NB4 (cell line): ENCODE measurements around the gene C12orf42.
"Not testable (repeated sequence)": the region's sequence is repeated elsewhere in the genome, so short reads cannot be mapped to it uniquely, and the experiment has no call there.

ENCODE experiments used
- DNase-seq: peaks from one replicate; pipeline ENCODE4 v3.0.0; 2010; ENCODE audit warnings: low read depth
- H3K4me3 ChIP-seq: one replicate; pipeline ENCODE4 v1.5.1; 2011; ENCODE audit warnings: mild to moderate bottlenecking, low read depth, low read length, moderate library complexity
- MYC ChIP-seq: IDR thresholded peaks from 2 replicates; pipeline ENCODE4 v1.6.1; 2011; ENCODE audit warnings: low read depth, low read length
- POLR2A ChIP-seq: IDR thresholded peaks from 2 replicates; pipeline ENCODE4 v1.6.1; 2011; ENCODE audit warnings: mild to moderate bottlenecking; ENCODE audit not compliant: insufficient read length; ENCODE audit errors: extremely low read depth
- TF ChIP-seq, protein P1 (sequence below): IDR thresholded peaks from one replicate; pipeline ENCODE4 v1.5.1; 2012; ENCODE audit warnings: low read depth, low read length
- TF ChIP-seq, protein P2 (sequence below): IDR thresholded peaks from 2 replicates; pipeline ENCODE4 v1.6.1; 2011; ENCODE audit warnings: low read depth, low read length

The C12orf42 gene

DNA sequence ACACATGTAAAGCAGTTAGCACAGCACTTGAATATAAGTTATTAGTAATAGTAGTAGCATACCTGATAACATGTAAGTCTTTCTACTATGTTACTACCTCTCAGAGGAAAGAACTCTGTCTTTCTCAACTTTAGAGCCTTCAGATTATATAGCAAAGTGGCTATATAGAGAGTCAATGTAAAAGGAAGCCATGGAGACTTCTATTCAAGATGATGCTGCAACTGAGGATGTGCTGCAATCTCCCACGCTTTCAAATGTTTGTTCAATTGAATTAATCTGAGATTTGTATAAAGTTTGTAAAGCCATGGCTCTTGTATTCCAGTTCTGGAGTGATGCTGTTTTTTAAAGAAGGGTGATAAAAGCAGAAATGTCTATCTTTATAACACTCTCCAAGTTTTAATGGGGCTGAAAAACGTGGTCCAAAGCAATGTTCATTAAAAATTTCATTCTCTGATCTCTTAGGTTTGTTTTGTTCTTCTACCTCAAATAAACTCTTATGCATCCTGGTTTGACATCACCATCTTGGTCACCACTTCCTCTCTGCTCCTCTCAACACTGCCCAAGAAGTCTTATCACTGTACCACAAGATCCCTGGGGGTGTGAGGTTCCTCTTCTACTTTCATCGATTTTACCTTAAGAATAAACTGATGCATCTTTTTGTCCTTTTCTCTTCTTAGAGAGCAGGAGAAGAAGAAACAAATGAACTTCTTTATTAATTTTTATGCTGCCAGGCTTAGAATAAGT, 40.6 kb downstream of the C12orf42 start:
- H3K4me3 ChIP-seq: no peak overlapping the region
- TF ChIP-seq, protein P1, sequence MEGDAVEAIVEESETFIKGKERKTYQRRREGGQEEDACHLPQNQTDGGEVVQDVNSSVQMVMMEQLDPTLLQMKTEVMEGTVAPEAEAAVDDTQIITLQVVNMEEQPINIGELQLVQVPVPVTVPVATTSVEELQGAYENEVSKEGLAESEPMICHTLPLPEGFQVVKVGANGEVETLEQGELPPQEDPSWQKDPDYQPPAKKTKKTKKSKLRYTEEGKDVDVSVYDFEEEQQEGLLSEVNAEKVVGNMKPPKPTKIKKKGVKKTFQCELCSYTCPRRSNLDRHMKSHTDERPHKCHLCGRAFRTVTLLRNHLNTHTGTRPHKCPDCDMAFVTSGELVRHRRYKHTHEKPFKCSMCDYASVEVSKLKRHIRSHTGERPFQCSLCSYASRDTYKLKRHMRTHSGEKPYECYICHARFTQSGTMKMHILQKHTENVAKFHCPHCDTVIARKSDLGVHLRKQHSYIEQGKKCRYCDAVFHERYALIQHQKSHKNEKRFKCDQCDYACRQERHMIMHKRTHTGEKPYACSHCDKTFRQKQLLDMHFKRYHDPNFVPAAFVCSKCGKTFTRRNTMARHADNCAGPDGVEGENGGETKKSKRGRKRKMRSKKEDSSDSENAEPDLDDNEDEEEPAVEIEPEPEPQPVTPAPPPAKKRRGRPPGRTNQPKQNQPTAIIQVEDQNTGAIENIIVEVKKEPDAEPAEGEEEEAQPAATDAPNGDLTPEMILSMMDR: no peak
- TF ChIP-seq POLR2A (no peak), MYC (no peak)
- TF ChIP-seq, protein P2, sequence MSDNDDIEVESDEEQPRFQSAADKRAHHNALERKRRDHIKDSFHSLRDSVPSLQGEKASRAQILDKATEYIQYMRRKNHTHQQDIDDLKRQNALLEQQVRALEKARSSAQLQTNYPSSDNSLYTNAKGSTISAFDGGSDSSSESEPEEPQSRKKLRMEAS: no peak
- DNase-seq: peak; percentile 76

DNA sequence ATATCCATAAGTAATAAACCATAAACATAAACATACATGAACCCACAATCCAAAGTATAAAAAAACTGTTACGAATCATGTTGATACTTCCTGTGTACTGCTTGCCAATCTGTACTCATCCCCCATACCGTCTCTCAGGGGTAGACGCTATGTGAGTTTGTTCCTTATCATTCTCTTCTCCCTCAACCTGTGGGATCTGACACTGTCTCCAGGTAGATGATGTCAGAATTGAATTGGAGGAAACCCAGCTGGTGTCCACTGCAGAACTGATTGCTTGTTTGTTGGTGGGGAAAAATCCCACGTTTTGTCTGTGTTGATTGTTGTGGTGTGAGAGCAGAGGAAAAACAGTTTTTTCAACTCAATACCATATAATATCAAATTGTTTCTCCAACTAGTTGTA, 50.8 kb downstream of the C12orf42 start:
- no peak for DNase-seq
- no peak overlapping the region for H3K4me3 ChIP-seq
- TF ChIP-seq POLR2A (no peak), MYC (no peak)
- TF ChIP-seq, protein P2: no peak
- TF ChIP-seq, protein P1: no peak

DNA sequence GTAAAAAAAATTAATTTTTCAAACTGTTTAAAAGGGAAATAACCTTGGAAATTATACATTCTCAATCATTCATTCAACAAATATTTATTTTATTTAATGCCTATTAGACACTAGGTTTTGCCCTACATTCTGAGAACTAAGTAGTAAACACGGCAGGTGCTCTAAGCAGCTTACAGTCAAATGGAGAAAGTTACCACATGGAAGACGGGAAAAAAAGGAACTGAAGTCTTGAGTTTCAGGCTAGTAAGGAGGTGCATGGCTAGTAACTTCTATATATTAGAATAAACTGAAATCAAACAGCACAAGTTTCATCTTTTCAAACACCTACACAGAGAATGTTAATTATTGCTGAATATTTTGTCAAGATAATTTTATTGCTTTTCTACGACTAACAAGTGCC, 52.9 kb downstream of the C12orf42 start:
- H3K4me3 ChIP-seq: no peak overlapping the region
- TF ChIP-seq MYC (no peak), POLR2A (no peak)
- TF ChIP-seq, protein P2: no peak
- TF ChIP-seq, protein P1: no peak
- DNase-seq: no peak

DNA sequence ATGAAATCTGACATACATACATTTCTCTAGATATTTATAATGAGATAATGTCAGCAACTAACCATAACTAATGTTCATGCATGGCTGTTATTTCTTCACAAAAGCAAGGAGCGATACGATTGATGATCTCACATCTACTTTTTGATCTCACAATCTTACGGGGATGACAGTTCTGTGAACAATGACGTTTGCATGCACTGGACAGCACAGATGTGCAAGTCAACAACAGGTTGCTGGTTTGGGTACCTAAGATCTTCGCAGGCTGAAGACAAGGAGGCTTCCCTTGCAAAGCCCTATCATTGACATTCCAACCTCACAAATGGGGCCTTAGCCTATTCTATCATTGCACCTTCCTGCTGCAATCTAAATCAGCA, 53.6 kb downstream of the C12orf42 start:
- H3K4me3 ChIP-seq: no peak overlapping the region
- TF ChIP-seq, protein P2: no peak
- no peak for TF ChIP-seq MYC
- no peak for TF ChIP-seq POLR2A
- TF ChIP-seq, protein P1: no peak
- DNase-seq: no peak

DNA sequence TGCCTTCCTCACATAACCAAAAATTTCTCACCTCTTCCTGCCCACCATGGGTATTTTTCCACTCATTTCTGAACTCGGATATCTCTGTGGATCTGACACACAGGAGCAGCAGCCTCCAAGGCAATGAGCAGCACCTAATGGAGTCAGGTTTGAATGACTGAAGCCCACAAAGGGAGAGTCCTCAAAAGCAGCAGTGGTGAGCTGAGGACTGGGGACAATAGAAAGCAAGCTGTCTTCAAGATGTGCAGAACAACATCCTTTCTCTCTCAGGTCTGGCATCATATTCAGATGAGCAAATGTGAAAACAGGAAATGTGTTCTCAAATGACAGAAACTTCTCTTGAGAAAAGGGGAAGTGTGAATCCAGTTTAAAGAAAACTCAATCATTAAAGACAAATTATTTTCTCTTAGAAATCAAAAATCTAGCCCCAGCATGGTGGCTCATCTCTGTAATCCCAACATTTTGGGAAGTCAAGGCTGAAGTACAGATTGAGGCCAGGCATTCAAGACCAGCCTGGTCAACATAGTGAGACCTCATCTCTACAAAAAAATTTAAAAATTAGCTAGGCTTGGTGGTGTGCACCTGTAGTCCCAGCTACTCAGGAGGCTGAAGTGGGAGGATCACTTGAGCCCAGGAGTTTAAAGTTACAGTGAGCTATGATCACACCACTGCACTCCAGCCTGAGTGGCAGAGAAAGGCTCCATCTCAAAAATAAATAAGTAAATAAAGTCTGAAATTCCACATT, 54.2 kb downstream of the C12orf42 start:
- DNase-seq: peak; percentile 44
- TF ChIP-seq, protein P2: no peak
- TF ChIP-seq MYC (no peak), POLR2A (no peak)
- TF ChIP-seq, protein P1: no peak
- no peak overlapping the region for H3K4me3 ChIP-seq

DNA sequence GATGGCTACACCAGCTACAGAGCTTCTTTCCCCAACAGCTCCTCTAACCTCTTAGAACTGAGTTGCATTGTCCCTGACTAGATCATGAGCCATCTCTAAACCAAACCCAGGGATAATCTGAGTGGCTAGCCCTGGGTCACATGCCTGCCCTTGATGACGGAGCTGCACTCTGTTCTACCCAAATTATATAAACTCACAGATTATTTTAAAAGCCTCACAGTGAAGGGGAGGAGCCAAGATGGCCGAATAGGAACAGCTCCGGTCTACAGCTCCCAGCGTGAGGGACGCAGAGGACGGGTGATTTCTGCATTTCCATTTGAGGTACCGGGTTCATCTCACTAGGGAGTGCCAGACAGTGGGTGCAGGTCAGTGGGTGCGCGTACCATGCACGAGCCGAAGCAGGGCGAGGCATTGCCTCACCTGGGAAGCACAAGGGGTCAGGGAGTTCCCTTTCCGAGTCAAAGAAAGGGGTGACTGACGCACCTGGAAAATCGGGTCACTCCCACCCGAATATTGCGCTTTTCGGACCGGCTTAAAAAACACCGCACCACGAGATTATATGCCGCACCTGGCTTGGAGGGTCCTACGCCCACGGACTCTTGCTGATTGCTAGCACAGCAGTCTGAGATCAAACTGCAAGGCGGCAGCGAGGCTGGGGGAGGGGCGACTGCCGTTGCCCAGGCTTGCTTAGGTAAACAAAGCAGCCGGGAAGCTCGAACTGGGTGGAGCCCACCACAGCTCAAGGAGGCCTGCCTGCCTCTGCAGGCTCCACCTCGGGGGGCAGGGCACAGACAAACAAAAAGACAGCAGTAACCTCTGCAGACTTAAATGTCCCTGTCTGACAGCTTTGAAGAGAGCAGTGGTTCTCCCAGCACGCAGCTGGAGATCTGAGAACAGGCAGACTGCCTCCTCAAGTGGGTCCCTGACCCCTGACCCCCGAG, 61.3 kb downstream of the C12orf42 start:
- H3K4me3 ChIP-seq, DNase-seq: not testable (repeated sequence)
